SK-N-SH treated with all-trans-retinoic acid at 6 μM for 48 hours (cell line): ENCODE data around the gene GCGR.

Experiments used
- BACH2 ChIP-seq: fragments of 250-450 bp; sonication (Bioruptor Pico); IDR thresholded peaks from 2 replicates; pipeline ENCODE4 v1.9.0; 2021; ENCODE audit warnings: mild to moderate bottlenecking, borderline replicate concordance
- ESRRG ChIP-seq: fragments of 250-450 bp; sonication (Bioruptor Pico); IDR thresholded peaks from 2 replicates; pipeline ENCODE4 v1.6.1; 2021; ENCODE audit warnings: mild to moderate bottlenecking
- GLIS3 ChIP-seq: fragments of 250-450 bp; sonication (Bioruptor Pico); IDR thresholded peaks from 2 replicates; pipeline ENCODE4 v1.5.0; 2020; ENCODE audit warnings: mild to moderate bottlenecking, moderate library complexity
- ISL1 ChIP-seq: fragments of 250-450 bp; sonication (Bioruptor Pico); IDR thresholded peaks from 2 replicates; pipeline ENCODE4 v2.1.2; 2022; ENCODE audit warnings: mild to moderate bottlenecking, moderate library complexity
- RARB ChIP-seq: fragments of 250-450 bp; sonication (Bioruptor Pico); IDR thresholded peaks from 2 replicates; pipeline ENCODE4 v1.8.0; 2021; ENCODE audit warnings: mild to moderate bottlenecking, moderate library complexity
- TCF4 ChIP-seq: fragments of 250-450 bp; sonication (Bioruptor Pico); IDR thresholded peaks from 2 replicates; pipeline ENCODE4 v1.8.0; 2021; ENCODE audit warnings: mild to moderate bottlenecking, moderate library complexity, borderline replicate concordance
- TOX ChIP-seq: fragments of 250-450 bp; sonication (Bioruptor Pico); IDR thresholded peaks from 2 replicates; pipeline ENCODE4 v1.8.0; 2021; ENCODE audit warnings: mild to moderate bottlenecking, moderate library complexity, borderline replicate concordance
- ZFP3 ChIP-seq: fragments of 250-450 bp; sonication (Bioruptor Pico); IDR thresholded peaks from 2 replicates; pipeline ENCODE4 v1.5.0; 2020; ENCODE audit warnings: mild to moderate bottlenecking, moderate library complexity
- ZFP30 ChIP-seq: fragments of 450-650 bp; formaldehyde crosslinking; IDR thresholded peaks from 2 replicates; pipeline ENCODE4 v1.5.0; 2022; ENCODE audit warnings: mild to moderate bottlenecking, moderate library complexity
- TF ChIP-seq, protein P1 (sequence below): fragments of 250-450 bp; sonication (Bioruptor Pico); IDR thresholded peaks from 2 replicates; pipeline ENCODE4 v1.8.0; 2020; ENCODE audit warnings: mild to moderate bottlenecking, moderate library complexity, borderline replicate concordance
- TF ChIP-seq, protein P2 (sequence below): fragments of 250-450 bp; sonication (Bioruptor Pico); IDR thresholded peaks from 2 replicates; pipeline ENCODE4 v1.5.1; 2021; ENCODE audit warnings: mild to moderate bottlenecking, moderate library complexity
- TF ChIP-seq, protein P3 (sequence below): fragments of 250-450 bp; sonication (Bioruptor Pico); IDR thresholded peaks from 2 replicates; pipeline ENCODE4 v1.5.1; 2020; ENCODE audit warnings: low read depth, mild to moderate bottlenecking, moderate library complexity
- TF ChIP-seq, protein P4 (sequence below): fragments of 250-450 bp; sonication (Bioruptor Pico); IDR thresholded peaks from 2 replicates; pipeline ENCODE4 v1.8.0; 2021; ENCODE audit warnings: low read depth, mild to moderate bottlenecking, moderate library complexity, borderline replicate concordance
- TF ChIP-seq, protein P5 (sequence below): fragments of 250-450 bp; sonication (Bioruptor Pico); IDR thresholded peaks from 2 replicates; pipeline ENCODE4 v1.5.0; 2020; ENCODE audit warnings: mild to moderate bottlenecking, moderate library complexity

DNA sequence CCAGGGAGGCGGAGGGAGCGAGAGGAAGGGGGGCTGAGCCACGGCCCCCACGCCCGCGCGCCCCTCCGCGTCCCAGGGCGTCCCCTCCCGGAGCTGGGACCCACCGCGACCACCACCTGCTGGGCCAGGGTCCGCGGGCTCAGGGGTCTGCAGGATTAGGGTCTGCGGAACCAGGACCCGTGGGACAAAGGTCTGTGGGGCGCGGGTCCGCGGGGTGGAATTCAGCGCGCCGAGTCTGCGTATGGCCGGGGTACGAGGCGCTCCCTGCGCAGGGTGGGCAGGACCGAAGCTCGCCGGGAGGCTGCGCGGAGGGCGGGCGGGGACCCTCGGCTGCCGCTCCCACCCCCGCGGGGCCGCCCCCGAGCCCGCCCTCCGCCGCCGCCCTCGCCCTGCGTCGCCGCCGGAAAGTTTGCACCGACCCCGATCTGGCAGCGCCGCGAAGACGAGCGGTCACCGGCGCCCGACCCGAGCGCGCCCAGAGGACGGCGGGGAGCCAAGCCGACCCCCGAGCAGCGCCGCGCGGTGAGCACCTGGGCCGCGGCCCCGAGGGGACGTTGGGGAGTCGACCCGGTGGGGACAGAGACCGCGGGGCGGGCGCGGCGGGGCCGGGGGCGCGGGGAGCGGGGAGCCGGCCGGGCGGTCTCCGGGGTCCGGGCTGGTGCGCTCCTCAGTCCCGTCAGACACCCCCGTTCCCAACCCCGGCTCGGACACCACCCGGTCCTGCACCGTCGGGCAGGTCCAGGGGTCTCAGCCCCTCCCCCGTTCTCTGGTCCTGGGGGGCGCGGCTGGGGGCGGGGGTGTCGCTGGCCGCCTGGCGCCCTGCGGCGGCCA lies at the start of gene GCGR:
- TF ChIP-seq GLIS3 (CRISPR knock-in tag): no peak
- no peak for TF ChIP-seq RARB (CRISPR knock-in tag)
- no peak for TF ChIP-seq ZFP30 (CRISPR knock-in tag)
- TF ChIP-seq BACH2: no peak
- TF ChIP-seq ISL1 (CRISPR knock-in tag): no peak
- TF ChIP-seq TCF4 (CRISPR knock-in tag): no peak
- TF ChIP-seq, protein P1, sequence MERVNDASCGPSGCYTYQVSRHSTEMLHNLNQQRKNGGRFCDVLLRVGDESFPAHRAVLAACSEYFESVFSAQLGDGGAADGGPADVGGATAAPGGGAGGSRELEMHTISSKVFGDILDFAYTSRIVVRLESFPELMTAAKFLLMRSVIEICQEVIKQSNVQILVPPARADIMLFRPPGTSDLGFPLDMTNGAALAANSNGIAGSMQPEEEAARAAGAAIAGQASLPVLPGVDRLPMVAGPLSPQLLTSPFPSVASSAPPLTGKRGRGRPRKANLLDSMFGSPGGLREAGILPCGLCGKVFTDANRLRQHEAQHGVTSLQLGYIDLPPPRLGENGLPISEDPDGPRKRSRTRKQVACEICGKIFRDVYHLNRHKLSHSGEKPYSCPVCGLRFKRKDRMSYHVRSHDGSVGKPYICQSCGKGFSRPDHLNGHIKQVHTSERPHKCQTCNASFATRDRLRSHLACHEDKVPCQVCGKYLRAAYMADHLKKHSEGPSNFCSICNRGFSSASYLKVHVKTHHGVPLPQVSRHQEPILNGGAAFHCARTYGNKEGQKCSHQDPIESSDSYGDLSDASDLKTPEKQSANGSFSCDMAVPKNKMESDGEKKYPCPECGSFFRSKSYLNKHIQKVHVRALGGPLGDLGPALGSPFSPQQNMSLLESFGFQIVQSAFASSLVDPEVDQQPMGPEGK (CRISPR knock-in tag): no peak
- TF ChIP-seq, protein P2, sequence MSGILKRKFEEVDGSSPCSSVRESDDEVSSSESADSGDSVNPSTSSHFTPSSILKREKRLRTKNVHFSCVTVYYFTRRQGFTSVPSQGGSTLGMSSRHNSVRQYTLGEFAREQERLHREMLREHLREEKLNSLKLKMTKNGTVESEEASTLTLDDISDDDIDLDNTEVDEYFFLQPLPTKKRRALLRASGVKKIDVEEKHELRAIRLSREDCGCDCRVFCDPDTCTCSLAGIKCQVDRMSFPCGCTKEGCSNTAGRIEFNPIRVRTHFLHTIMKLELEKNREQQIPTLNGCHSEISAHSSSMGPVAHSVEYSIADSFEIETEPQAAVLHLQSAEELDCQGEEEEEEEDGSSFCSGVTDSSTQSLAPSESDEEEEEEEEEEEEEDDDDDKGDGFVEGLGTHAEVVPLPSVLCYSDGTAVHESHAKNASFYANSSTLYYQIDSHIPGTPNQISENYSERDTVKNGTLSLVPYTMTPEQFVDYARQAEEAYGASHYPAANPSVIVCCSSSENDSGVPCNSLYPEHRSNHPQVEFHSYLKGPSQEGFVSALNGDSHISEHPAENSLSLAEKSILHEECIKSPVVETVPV (CRISPR knock-in tag): no peak
- no peak for TF ChIP-seq ZFP3 (CRISPR knock-in tag)
- no peak for TF ChIP-seq ESRRG
- TF ChIP-seq, protein P3, sequence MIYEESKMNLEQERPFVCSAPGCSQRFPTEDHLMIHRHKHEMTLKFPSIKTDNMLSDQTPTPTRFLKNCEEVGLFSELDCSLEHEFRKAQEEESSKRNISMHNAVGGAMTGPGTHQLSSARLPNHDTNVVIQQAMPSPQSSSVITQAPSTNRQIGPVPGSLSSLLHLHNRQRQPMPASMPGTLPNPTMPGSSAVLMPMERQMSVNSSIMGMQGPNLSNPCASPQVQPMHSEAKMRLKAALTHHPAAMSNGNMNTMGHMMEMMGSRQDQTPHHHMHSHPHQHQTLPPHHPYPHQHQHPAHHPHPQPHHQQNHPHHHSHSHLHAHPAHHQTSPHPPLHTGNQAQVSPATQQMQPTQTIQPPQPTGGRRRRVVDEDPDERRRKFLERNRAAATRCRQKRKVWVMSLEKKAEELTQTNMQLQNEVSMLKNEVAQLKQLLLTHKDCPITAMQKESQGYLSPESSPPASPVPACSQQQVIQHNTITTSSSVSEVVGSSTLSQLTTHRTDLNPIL (CRISPR knock-in tag): no peak
- TF ChIP-seq, protein P4, sequence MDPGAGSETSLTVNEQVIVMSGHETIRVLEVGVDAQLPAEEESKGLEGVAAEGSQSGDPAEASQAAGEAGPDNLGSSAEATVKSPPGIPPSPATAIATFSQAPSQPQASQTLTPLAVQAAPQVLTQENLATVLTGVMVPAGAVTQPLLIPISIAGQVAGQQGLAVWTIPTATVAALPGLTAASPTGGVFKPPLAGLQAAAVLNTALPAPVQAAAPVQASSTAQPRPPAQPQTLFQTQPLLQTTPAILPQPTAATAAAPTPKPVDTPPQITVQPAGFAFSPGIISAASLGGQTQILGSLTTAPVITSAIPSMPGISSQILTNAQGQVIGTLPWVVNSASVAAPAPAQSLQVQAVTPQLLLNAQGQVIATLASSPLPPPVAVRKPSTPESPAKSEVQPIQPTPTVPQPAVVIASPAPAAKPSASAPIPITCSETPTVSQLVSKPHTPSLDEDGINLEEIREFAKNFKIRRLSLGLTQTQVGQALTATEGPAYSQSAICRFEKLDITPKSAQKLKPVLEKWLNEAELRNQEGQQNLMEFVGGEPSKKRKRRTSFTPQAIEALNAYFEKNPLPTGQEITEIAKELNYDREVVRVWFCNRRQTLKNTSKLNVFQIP: no peak
- TF ChIP-seq, protein P5, sequence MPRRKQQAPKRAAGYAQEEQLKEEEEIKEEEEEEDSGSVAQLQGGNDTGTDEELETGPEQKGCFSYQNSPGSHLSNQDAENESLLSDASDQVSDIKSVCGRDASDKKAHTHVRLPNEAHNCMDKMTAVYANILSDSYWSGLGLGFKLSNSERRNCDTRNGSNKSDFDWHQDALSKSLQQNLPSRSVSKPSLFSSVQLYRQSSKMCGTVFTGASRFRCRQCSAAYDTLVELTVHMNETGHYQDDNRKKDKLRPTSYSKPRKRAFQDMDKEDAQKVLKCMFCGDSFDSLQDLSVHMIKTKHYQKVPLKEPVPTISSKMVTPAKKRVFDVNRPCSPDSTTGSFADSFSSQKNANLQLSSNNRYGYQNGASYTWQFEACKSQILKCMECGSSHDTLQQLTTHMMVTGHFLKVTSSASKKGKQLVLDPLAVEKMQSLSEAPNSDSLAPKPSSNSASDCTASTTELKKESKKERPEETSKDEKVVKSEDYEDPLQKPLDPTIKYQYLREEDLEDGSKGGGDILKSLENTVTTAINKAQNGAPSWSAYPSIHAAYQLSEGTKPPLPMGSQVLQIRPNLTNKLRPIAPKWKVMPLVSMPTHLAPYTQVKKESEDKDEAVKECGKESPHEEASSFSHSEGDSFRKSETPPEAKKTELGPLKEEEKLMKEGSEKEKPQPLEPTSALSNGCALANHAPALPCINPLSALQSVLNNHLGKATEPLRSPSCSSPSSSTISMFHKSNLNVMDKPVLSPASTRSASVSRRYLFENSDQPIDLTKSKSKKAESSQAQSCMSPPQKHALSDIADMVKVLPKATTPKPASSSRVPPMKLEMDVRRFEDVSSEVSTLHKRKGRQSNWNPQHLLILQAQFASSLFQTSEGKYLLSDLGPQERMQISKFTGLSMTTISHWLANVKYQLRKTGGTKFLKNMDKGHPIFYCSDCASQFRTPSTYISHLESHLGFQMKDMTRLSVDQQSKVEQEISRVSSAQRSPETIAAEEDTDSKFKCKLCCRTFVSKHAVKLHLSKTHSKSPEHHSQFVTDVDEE: no peak
- TF ChIP-seq TOX (CRISPR knock-in tag): no peak
